Neural progenitor cell (in vitro differentiated cells): ENCODE data around the gene EIF4ENIF1. TPM values are rescaled to one million over a fixed set of nuclear protein-coding genes. Genes with fewer than 3 reads are reported as not detected.
"Not testable (repeated sequence)": the region's sequence is repeated elsewhere in the genome, so short reads cannot be mapped to it uniquely, and the experiment has no call there.

Experiments used
- DNase-seq: peaks from one replicate; pipeline ENCODE4 v3.0.0-alpha.2; 2016; ENCODE audit warnings: low spot score
- H2AFZ ChIP-seq: fragments of 200-600 bp; sonication (generic); replicated peaks from 2 replicates; pipeline ENCODE4 v1.6.1; 2016; ENCODE audit warnings: antibody characterized with exemption
- H3F3A ChIP-seq: fragments of 200-600 bp; sonication (generic); 2 replicates; pipeline ENCODE4 v1.6.1; 2016; ENCODE audit warnings: antibody characterized with exemption, low read depth
- H3K27ac ChIP-seq: fragments of 200-600 bp; sonication (generic); 2 replicates; pipeline ENCODE4 v1.5.1; 2016; ENCODE audit warnings: mild to moderate bottlenecking
- H3K27me3 ChIP-seq: fragments of 200-600 bp; sonication (generic); 2 replicates; pipeline ENCODE4 v1.6.1; 2016; ENCODE audit warnings: mild to moderate bottlenecking, moderate library complexity
- H3K36me3 ChIP-seq: fragments of 200-600 bp; sonication (generic); 2 replicates; pipeline ENCODE4 v1.5.1; 2016
- H3K4me1 ChIP-seq: fragments of 200-600 bp; sonication (generic); 2 replicates; pipeline ENCODE4 v1.6.1; 2016; ENCODE audit warnings: mixed run types
- H3K4me2 ChIP-seq: fragments of 200-600 bp; sonication (generic); 2 replicates; pipeline ENCODE4 v1.6.1; 2016
- H3K4me3 ChIP-seq: fragments of 200-600 bp; sonication (generic); 2 replicates; pipeline ENCODE4 v1.5.1; 2016
- H3K79me2 ChIP-seq: fragments of 200-600 bp; sonication (generic); 2 replicates; pipeline ENCODE4 v1.6.1; 2016; ENCODE audit warnings: low read depth
- H3K9ac ChIP-seq: fragments of 200-600 bp; sonication (generic); 2 replicates; pipeline ENCODE4 v1.6.1; 2016
- H3K9me3 ChIP-seq: fragments of 200-600 bp; sonication (generic); 2 replicates; pipeline ENCODE4 v1.5.1; 2016; ENCODE audit warnings: low read depth
- H4K20me1 ChIP-seq: fragments of 200-600 bp; sonication (generic); 2 replicates; pipeline ENCODE4 v1.6.1; 2016; ENCODE audit warnings: low read depth
- H3K27ac Mint-ChIP-seq: 3 replicates; pipeline ENCODE4 v1.8.0; 2021; ENCODE audit warnings: mixed read lengths
- H3K27me3 Mint-ChIP-seq: 2 replicates; pipeline ENCODE4 v1.8.0; 2022; ENCODE audit warnings: low read depth, mild to moderate bottlenecking, inconsistent platforms, moderate library complexity, mixed read lengths; ENCODE audit not compliant: insufficient read depth
- H3K36me3 Mint-ChIP-seq: 3 replicates; pipeline ENCODE4 v1.8.0; 2021; ENCODE audit warnings: mixed read lengths
- H3K4me1 Mint-ChIP-seq: 3 replicates; pipeline ENCODE4 v1.8.0; 2021; ENCODE audit warnings: mixed read lengths
- H3K4me3 Mint-ChIP-seq: 3 replicates; pipeline ENCODE4 v1.8.0; 2021; ENCODE audit warnings: mild to moderate bottlenecking, moderate library complexity, mixed read lengths
- H3K9me3 Mint-ChIP-seq: 3 replicates; pipeline ENCODE4 v1.8.0; 2020; ENCODE audit warnings: mixed read lengths
- CTCF ChIP-seq: fragments of 200-600 bp; sonication (generic); IDR thresholded peaks from 2 replicates; pipeline ENCODE4 v1.5.1; 2017; ENCODE audit warnings: antibody characterized with exemption, mild to moderate bottlenecking
- EZH2 ChIP-seq: fragments of 200-600 bp; sonication (generic); IDR thresholded peaks from 2 replicates; pipeline ENCODE4 v1.6.1; 2017; ENCODE audit warnings: antibody characterized with exemption, mild to moderate bottlenecking, moderate library complexity
- EZH2phosphoT487 ChIP-seq: fragments of 200-600 bp; sonication (generic); IDR thresholded peaks from 2 replicates; pipeline ENCODE4 v1.6.1; 2017; ENCODE audit warnings: antibody characterized with exemption
- total RNA-seq: library from RNA; depleted of rRNA; stranded (reverse); fragments of >200 nt; gene quantifications from 2 replicates; pipeline ENCODE4 v1.2.3, GENCODE V29; 2015; ENCODE audit warnings: low replicate concordance

Gene EIF4ENIF1
- total RNA-seq, 1 donor from 2014 or later: 21.4 TPM

DNA sequence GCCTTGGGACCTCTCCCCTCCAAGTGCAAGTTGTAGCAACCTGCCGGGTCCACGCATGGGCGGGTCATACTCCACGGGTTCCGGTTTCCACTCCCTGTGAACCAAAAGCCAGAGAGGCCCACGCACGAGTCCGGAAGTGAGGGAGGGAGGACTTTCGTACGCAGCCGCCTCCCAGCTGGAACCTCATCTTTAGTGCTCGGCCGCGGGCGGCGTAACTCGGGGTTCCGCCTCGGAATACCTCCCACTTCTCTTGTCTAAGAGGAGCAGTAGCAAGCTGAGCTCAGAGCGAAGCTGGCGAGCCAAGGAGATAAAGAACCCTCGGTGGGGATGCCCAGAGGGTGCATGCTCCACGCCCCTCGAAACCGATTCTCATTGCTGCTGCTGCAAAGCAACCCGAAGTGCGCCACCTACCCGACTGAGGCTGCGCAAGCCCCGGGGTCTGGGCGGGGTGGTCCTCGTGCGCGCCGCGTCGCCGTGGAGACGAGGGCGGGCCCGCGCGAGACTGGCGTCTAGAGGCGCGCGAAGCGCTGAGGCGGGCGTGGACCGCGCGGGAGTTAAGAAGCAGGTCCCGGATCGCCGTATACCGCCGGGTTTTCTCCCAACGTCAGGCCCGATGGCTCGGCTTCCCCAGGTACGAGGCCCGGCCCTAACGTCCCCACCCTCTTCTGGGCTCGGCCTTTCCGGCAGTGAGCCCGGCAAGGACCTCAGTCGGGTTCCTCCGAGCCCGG, 6.5 kb upstream of the EIF4ENIF1 start, which contains the start of gene SFI1:
Gene SFI1 (plus strand): TSS at position 530 of the 728 bp plus-strand sequence. CDS start 11,749 bp downstream, outside the sequence.
- Histone ChIP-seq H3K4me1 (peaks cover 8% of the 10 kb centered on the region), H4K20me1 (peaks cover 7% of the 10 kb centered on the region), H3K9ac (no peak within 1 kb of the TSS), H3K4me2 (peak within 1 kb of the TSS; percentile 84), H3K9me3 (peaks cover 4% of the 10 kb centered on the region), H3K79me2 (peaks cover 7% of the 10 kb centered on the region), H3K36me3 (no peaks in the 10 kb centered on the region), H3K4me3 (peak within 1 kb of the TSS; percentile 60), H3K27ac (no peak within 1 kb of the TSS), H3F3A (peaks cover 17% of the 10 kb centered on the region), H3K27me3 (peaks cover 15% of the 10 kb centered on the region), H2AFZ (peak within 1 kb of the TSS; percentile 79)
- H3K4me1 Mint-ChIP-seq: peaks cover 14% of the 10 kb centered on the region
- peak within 1 kb of the TSS; percentile 93 for H3K4me3 Mint-ChIP-seq
- H3K9me3 Mint-ChIP-seq: peaks cover 16% of the 10 kb centered on the region
- DNase-seq: peak; percentile 93
- no peak within 1 kb of the TSS for H3K27ac Mint-ChIP-seq
- peak; percentile 48 for TF ChIP-seq CTCF
- no peak for TF ChIP-seq EZH2phosphoT487
- peaks cover 15% of the 10 kb centered on the region for H3K36me3 Mint-ChIP-seq
- H3K27me3 Mint-ChIP-seq: peaks cover 8% of the 10 kb centered on the region

DNA sequence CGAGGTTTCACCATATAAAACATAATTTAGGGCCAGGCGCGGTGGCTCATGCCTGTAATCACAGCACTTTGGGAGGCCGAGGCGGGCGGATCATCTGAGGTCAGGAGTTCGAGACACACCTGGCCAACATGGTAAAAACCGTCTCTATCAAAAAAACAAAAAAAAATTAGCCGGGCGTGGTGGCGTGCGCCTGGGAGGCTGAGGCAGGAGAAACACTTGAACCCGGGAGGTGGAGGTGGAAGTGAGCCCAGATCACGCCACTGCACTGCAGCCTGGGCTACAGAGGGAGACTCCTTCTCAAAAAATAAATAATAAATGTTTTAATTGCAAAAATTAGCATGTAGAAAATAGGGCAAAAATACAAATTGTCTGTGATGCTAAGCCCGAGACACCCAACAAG, 5.7 kb upstream of the EIF4ENIF1 start:
- peak overlapping the region; percentile 60 for H3K4me3 ChIP-seq
- TF ChIP-seq EZH2 (no peak), EZH2phosphoT487 (no peak), CTCF (no peak)
- H3K27ac ChIP-seq: no peak overlapping the region
- H3K4me2 ChIP-seq: peak overlapping the region; percentile 84
- peaks cover 7% of the 10 kb centered on the region for H3K79me2 ChIP-seq
- peaks cover 11% of the 10 kb centered on the region for H4K20me1 ChIP-seq
- peaks cover 15% of the 10 kb centered on the region for H3K27me3 ChIP-seq
- Mint-ChIP-seq H3K4me1 (peaks cover 23% of the 10 kb centered on the region), H3K27ac (no peak overlapping the region), H3K4me3 (peak overlapping the region; percentile 93), H3K9me3 (peaks cover 16% of the 10 kb centered on the region), H3K27me3 (peaks cover 8% of the 10 kb centered on the region), H3K36me3 (peaks cover 15% of the 10 kb centered on the region)
- H3F3A ChIP-seq: peaks cover 25% of the 10 kb centered on the region
- no peak overlapping the region for H2AFZ ChIP-seq
- no peak for DNase-seq
- no peaks in the 10 kb centered on the region for H3K36me3 ChIP-seq
- no peak overlapping the region for H3K9ac ChIP-seq
- peaks cover 15% of the 10 kb centered on the region for H3K4me1 ChIP-seq
- H3K9me3 ChIP-seq: peaks cover 4% of the 10 kb centered on the region

DNA sequence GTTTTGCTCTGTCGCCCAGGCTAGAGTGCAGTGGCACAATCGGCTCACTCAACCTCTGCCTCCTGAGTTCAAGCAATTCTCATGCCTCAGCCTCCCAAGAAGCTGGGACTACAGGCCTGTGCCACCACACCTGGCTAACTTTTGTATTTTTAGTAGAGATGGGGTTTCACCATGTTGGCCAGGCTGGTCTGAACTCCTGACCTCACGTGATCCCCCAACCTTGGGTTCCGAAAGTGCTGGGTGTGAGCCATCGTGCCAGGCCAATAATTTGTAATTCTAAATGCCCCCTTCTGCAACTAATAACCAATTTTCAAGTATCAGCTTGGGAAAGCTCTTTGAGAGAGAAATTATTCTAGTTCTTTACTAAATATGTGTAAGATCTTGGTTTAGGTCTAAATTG, 3.7 kb upstream of the EIF4ENIF1 start:
- peaks cover 30% of the 10 kb centered on the region for H3K4me1 Mint-ChIP-seq
- not testable (repeated sequence) for H2AFZ ChIP-seq, H3K9me3 Mint-ChIP-seq, H3K27ac Mint-ChIP-seq, H3K9ac ChIP-seq, H3K36me3 ChIP-seq, H3K27me3 Mint-ChIP-seq, H3K27ac ChIP-seq, DNase-seq, H3K4me3 Mint-ChIP-seq, H3K9me3 ChIP-seq, H3K36me3 Mint-ChIP-seq, H3K4me3 ChIP-seq, H3K4me2 ChIP-seq
- Histone ChIP-seq H3K79me2 (peaks cover 15% of the 10 kb centered on the region), H3K27me3 (peaks cover 15% of the 10 kb centered on the region), H3F3A (peaks cover 30% of the 10 kb centered on the region), H3K4me1 (peaks cover 20% of the 10 kb centered on the region), H4K20me1 (peaks cover 19% of the 10 kb centered on the region)

GRCh38 chr22:31492151-31492550, 2.5 kb upstream of the EIF4ENIF1 start:
- TF ChIP-seq EZH2phosphoT487 (no peak), CTCF (no peak), EZH2 (no peak)
- peaks cover 26% of the 10 kb centered on the region for H4K20me1 ChIP-seq
- no peak overlapping the region for H3K4me2 ChIP-seq
- peaks cover 12% of the 10 kb centered on the region for H3K27me3 ChIP-seq
- Mint-ChIP-seq H3K27me3 (peaks cover 3% of the 10 kb centered on the region), H3K36me3 (peaks cover 3% of the 10 kb centered on the region), H3K4me3 (no peak overlapping the region), H3K4me1 (peaks cover 36% of the 10 kb centered on the region), H3K9me3 (peaks cover under 1% of the 10 kb centered on the region), H3K27ac (no peak overlapping the region)
- H3K27ac ChIP-seq: no peak overlapping the region
- no peak overlapping the region for H3K9ac ChIP-seq
- H3K4me1 ChIP-seq: peaks cover 26% of the 10 kb centered on the region
- peaks cover 30% of the 10 kb centered on the region for H3F3A ChIP-seq
- DNase-seq: no peak
- H2AFZ ChIP-seq: no peak overlapping the region
- H3K4me3 ChIP-seq: no peak overlapping the region
- peaks cover 21% of the 10 kb centered on the region for H3K79me2 ChIP-seq
- H3K9me3 ChIP-seq: no peaks in the 10 kb centered on the region
- H3K36me3 ChIP-seq: peaks cover under 1% of the 10 kb centered on the region
